SK-N-SH (cell line): ENCODE measurements around the gene PCBD1. TPM values are rescaled to one million over a fixed set of nuclear protein-coding genes. Genes with fewer than 3 reads are reported as not detected.
A peak's percentile ranks its signal among the peaks of the same experiment; 100 is the strongest.

ENCODE experiments used
- EZH2phosphoT487 ChIP-seq: fragments of 200-600 bp; sonication (generic); IDR thresholded peaks from 2 replicates; pipeline ENCODE4 v1.6.1; 2017; ENCODE audit warnings: low read depth, mixed run types, mild to moderate bottlenecking, antibody characterized with exemption, moderate library complexity, borderline replicate concordance
- GATA2 ChIP-seq: sonication (generic); formaldehyde crosslinking; IDR thresholded peaks from 2 replicates; pipeline ENCODE4 v1.5.0; 2020; ENCODE audit warnings: mild to moderate bottlenecking, missing genetic modification reagents
- IRF3 ChIP-seq: fragments of 150-350 bp; IDR thresholded peaks from 2 replicates; pipeline ENCODE4 v1.6.1; 2016; ENCODE audit warnings: mild to moderate bottlenecking, low read depth, low read length
- MEF2A ChIP-seq: IDR thresholded peaks from 2 replicates; pipeline ENCODE4 v1.4.0; 2012; ENCODE audit warnings: low read depth, borderline replicate concordance
- MXI1 ChIP-seq: IDR thresholded peaks from 2 replicates; pipeline ENCODE4 v1.6.1; 2012; ENCODE audit warnings: mild to moderate bottlenecking, low read depth, low read length, improper control_type of control experiment
- NFIC ChIP-seq: IDR thresholded peaks from 2 replicates; pipeline ENCODE4 v1.4.0; 2012; ENCODE audit warnings: borderline replicate concordance
- RAD21 ChIP-seq: IDR thresholded peaks from 2 replicates; pipeline ENCODE4 v1.6.1; 2012; ENCODE audit warnings: mild to moderate bottlenecking, low read length
- RCOR1 ChIP-seq: fragments of 150-350 bp; IDR thresholded peaks from 2 replicates; pipeline ENCODE4 v1.6.1; 2017; ENCODE audit warnings: antibody characterized with exemption, low read length
- REST ChIP-seq: IDR thresholded peaks from 2 replicates; pipeline ENCODE4 v1.6.1; 2012; ENCODE audit warnings: mild to moderate bottlenecking, low read depth, low read length, moderate library complexity
- RXRA ChIP-seq: IDR thresholded peaks from 2 replicates; pipeline ENCODE4 v1.4.0; 2012; ENCODE audit warnings: low read depth, mild to moderate bottlenecking, borderline replicate concordance
- SIN3A ChIP-seq: IDR thresholded peaks from 2 replicates; pipeline ENCODE4 v1.6.1; 2012; ENCODE audit warnings: low read depth, mild to moderate bottlenecking, low read length, moderate library complexity, borderline replicate concordance
- TCF12 ChIP-seq: IDR thresholded peaks from 2 replicates; pipeline ENCODE4 v1.4.0; 2012
- TEAD4 ChIP-seq: IDR thresholded peaks from 2 replicates; pipeline ENCODE4 v1.4.0; 2012; ENCODE audit warnings: mild to moderate bottlenecking, borderline replicate concordance; ENCODE audit not compliant: insufficient read depth
- USF1 ChIP-seq: IDR thresholded peaks from 2 replicates; pipeline ENCODE4 v1.4.0; 2012; ENCODE audit warnings: low read depth, borderline replicate concordance
- YY1 ChIP-seq: IDR thresholded peaks from 2 replicates; pipeline ENCODE4 v1.4.0; 2012; ENCODE audit warnings: low read depth, mild to moderate bottlenecking
- polyA plus RNA-seq, 3 experiments: library from polyadenylated mRNA; depleted of rRNA; stranded (reverse); fragments of >200 nt; gene quantifications; 2 replicates each; pipeline ENCODE4 v1.2.3, GENCODE V29; 2012
- TF ChIP-seq, protein P1 (sequence below): fragments of 200-600 bp; sonication (generic); IDR thresholded peaks from 2 replicates; pipeline ENCODE4 v1.6.1; 2017; ENCODE audit warnings: antibody characterized with exemption, mild to moderate bottlenecking, moderate library complexity
- TF ChIP-seq, protein P2 (sequence below): IDR thresholded peaks from 2 replicates; pipeline ENCODE4 v1.4.0; 2012; ENCODE audit warnings: low read depth

PCBD1 gene
- polyA plus RNA-seq, 1 of the 3 experiments (the other 2 are of a cell fraction), result 112 TPM

GRCh38 chr10:70880077-70880534 is 8.3 kb downstream of the PCBD1 start (continued):
- TF ChIP-seq, protein P1, sequence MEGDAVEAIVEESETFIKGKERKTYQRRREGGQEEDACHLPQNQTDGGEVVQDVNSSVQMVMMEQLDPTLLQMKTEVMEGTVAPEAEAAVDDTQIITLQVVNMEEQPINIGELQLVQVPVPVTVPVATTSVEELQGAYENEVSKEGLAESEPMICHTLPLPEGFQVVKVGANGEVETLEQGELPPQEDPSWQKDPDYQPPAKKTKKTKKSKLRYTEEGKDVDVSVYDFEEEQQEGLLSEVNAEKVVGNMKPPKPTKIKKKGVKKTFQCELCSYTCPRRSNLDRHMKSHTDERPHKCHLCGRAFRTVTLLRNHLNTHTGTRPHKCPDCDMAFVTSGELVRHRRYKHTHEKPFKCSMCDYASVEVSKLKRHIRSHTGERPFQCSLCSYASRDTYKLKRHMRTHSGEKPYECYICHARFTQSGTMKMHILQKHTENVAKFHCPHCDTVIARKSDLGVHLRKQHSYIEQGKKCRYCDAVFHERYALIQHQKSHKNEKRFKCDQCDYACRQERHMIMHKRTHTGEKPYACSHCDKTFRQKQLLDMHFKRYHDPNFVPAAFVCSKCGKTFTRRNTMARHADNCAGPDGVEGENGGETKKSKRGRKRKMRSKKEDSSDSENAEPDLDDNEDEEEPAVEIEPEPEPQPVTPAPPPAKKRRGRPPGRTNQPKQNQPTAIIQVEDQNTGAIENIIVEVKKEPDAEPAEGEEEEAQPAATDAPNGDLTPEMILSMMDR, result peak; percentile 95
- no peak for TF ChIP-seq TCF12
- no peak for TF ChIP-seq REST
- no peak for TF ChIP-seq YY1
- TF ChIP-seq NFIC, result no peak
- 0 out of 2 replicates have a peak, but pooled peaks have one; percentile 54 for TF ChIP-seq MXI1
- TF ChIP-seq, protein P2, sequence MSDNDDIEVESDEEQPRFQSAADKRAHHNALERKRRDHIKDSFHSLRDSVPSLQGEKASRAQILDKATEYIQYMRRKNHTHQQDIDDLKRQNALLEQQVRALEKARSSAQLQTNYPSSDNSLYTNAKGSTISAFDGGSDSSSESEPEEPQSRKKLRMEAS, result no peak
- no peak for TF ChIP-seq EZH2phosphoT487
- TF ChIP-seq RXRA, result no peak
- no peak for TF ChIP-seq USF1
- TF ChIP-seq TEAD4, result no peak
- no peak for TF ChIP-seq MEF2A
- no peak for TF ChIP-seq RCOR1
- TF ChIP-seq SIN3A, result no peak
- TF ChIP-seq RAD21, result peak; percentile 98
- TF ChIP-seq GATA2 (CRISPR knock-in tag), result no peak
- no peak for TF ChIP-seq IRF3
- TF ChIP-seq, all 33 proteins: peak for 6
